GM18870 (cell line): Measurements from ENCODE around the gene CLEC4F.
"Not testable (repeated sequence)": the region's sequence is repeated elsewhere in the genome, so short reads cannot be mapped to it uniquely, and the experiment has no call there.

Experiments
- ATAC-seq: cut with Tn5 transposase; IDR thresholded peaks from one replicate; pipeline ENCODE4 v1.9.1; 2021; ENCODE audit warnings: moderate library complexity; ENCODE audit not compliant: unreplicated experiment

CLEC4F gene

DNA sequence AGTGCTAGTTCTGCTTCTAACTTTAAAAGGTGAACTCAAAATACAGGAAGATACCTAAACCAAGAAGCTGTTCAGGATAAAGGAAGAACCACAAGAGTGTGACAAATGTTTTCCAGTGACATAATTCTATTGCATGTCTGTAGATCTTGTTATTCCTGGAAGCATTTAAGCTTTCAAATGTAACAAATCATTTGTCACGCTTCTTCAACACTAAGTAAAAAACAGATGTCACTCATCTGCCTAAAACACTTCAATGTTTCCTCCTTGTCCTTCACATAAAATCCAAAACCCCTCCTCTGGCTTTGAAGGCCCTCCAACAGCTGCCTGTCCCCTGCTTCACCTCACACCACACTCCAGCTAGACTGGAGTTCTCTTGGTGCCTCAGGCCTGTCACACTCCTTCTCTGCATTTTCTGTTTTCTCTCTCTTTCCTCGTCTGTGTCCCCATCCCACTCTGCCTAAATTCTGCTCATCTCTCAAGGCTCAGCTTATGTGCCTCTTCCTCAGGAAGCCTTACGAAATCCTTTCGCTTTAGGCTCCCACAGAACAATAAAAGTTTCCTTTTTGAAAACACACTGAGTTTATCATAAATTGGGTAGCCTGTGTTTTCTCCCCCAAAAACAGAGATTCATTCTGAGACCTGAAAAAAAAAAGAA, 6.4 kb upstream of the CLEC4F start:
- ATAC-seq: no peak

DNA sequence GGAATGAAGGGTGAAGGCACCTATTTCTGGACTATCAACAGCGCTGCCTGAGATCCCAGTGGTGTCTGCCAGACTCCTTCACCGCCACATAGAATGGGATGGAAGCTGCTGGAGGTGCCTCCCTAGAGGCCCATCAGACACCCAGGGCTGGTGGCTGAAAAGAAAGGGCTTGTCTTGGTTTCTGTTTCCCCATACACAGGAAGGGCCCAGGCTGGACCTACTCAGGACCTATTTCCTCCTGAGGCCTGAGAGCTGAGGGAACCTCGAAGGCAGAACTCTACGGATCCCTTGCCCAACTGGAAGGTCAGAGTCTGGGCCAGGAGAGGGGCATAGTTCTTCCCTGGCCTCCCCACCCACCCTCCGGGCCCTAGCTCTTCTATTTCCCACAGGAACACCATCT, 2.9 kb upstream of the CLEC4F start:
- no peak for ATAC-seq

DNA sequence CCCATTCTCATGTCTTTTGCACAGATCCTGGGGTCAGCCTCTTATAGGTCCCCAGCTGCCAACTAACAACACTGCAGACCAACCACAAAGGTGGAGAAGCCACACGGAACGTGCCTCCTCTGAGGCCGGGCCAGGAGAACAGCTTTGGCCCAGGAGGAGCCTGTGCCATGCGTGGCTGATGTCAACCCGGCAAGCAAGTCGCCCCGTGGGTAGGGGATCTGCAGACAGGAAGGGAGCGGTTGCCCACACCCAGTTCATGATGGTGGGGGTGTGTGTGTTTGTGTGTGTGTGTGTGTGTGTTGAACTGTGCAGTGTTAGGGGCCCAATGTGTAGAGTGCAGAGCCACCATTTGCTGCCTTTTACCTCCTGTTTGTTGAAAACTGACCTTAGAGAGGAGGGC, 2.4 kb upstream of the CLEC4F start:
- no peak for ATAC-seq

DNA sequence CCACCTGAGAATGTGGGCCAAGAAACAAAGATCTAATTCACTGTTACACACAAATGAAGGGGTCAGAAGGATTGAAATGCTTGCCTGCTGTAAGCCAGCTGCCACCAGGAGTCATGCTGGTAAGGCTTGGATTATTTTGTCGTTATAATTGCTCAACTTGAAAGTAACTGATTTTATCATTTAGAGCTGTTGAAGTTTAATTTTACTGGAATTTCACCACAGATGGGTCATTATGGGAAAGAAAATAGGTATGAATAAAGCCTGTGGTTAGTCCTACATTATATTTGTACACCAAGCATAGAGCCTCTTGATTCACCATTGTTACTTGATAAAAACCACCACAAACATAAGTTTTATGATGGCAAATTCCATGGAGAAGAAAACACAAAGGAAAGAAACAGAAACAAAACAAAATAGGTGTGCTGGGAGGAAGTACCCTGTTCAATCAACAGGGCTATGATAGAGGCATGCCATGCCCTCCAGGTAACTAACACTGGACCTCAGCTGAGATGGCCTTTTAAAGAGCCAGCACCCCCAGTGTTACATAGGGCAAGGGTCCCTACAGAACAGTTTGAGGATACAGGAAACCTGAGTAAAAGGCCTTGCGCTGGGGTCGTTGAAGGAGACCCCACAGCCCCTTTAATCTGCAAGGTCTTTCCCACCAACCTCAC, 3.0 kb downstream of the CLEC4F start:
- no peak for ATAC-seq

- no peak for ATAC-seq
Observed at GRCh38 chr2:70816726-70817125, 3.7 kb downstream of the CLEC4F start.

- no peak for ATAC-seq
Observed at GRCh38 chr2:70808983-70809958, 11.1 kb downstream of the CLEC4F start.

DNA sequence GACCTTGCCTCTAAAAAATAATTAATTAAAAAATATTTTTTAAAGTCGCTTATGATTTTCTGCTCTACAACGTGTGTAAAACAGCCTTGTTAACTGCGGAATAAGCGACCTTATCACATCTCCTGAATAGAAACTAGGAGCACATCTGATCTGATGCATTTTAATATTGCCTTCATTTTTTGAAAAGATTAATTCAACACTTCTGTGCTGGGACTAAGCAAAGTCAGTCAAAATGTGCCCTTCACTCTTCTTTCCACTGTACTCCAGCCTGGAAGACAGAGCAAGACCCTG, 12.6 kb downstream of the CLEC4F start:
- ATAC-seq: no peak

- no peak for ATAC-seq
Observed at GRCh38 chr2:70807102-70807827, 13.1 kb downstream of the CLEC4F start.

GRCh38 chr2:70806620-70807019, 13.8 kb downstream of the CLEC4F start:
- no peak for ATAC-seq

DNA sequence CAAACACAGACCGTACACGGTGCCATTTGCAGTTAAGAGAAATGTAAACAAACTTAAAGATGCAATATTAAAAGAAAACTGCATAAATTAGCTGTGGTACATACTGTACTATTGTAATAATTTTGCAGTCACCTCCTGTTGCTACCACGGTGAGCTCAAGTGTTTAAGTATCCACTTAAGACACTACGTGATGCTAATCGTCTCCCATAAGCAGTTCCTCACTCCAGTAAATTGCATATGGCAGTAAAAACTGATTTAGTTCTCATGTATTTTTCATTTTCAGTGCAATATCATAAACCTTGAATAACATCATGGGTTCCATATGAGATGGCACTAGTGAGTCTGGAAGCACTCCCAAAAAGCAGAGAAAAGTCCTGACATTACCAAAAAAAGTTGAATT, 14.4 kb downstream of the CLEC4F start:
- ATAC-seq: no peak

- ATAC-seq: no peak
Observed at GRCh38 chr2:70801607-70802263, 18.7 kb downstream of the CLEC4F start.

DNA sequence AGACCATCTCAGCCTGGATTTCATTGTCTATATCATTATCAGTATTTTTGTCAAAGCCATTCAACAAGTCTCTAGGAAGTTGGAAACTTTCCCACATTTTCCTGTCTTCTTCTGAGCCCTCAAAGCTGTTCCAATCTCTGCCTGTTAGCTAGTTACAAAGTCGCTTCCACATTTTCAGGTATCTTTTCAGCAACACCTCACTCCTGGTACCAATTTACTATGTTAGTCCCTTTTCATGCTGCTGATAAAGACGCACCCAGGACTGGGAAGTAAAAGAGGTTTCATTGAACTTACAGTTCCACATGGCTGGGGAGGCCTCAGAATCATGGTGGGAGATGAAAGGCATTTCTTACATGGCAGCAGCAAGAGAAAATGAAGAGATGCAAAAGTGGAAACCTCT, 20.7 kb downstream of the CLEC4F start:
- ATAC-seq: no peak

- ATAC-seq: not testable (repeated sequence)
Observed at GRCh38 chr2:70797996-70798395, 22.4 kb downstream of the CLEC4F start.

- no peak for ATAC-seq
Observed at GRCh38 chr2:70797506-70797905, 22.9 kb downstream of the CLEC4F start.

DNA sequence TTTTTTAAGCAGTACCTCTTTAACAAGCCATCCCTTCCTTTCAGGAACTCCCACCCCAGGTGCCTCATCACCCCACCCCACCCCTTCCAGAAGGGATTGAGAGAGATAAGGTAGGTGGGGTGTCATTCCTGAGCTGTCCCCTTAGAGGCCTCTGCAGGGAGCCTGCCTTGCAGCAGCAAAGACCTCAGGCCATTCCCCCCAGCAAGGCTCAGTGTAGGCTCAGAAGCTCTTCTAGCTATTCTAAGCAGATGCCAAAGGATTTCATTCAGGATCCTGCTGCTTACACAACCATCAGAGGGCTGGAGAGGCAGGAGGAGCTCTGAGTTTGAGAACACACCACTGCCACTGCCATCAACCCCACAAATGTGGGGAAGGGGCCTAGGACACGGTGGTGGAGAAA, 24.1 kb downstream of the CLEC4F start:
- no peak for ATAC-seq

GRCh38 chr2:70795164-70795995, 25.0 kb downstream of the CLEC4F start:
- no peak for ATAC-seq

- no peak for ATAC-seq
Observed at GRCh38 chr2:70793450-70793849, 26.9 kb downstream of the CLEC4F start.

GRCh38 chr2:70790136-70790828, 30.1 kb downstream of the CLEC4F start, which contains the start of gene FIGLA:
Gene FIGLA (minus strand): TSS chr2:70790643. CDS start chr2:70790638, 5 bp downstream.
- no peak for ATAC-seq
